ENCODE data around the gene SPAG5. TPM values are rescaled to one million over a fixed set of nuclear protein-coding genes. Genes with fewer than 3 reads are reported as not detected.

The SPAG5 gene
- total RNA-seq, 1 donor from 2014 or later: 15.8 TPM

GRCh38 chr17:28624148-28624547, 25.3 kb upstream of the SPAG5 start:
- peaks cover 85% of the 10 kb centered on the region for H3K36me3 Mint-ChIP-seq (ENCODE audit: low read depth)
- no peak overlapping the region for H3K4me3 Mint-ChIP-seq
- H3K27me3 Mint-ChIP-seq: no peaks in the 10 kb centered on the region

DNA sequence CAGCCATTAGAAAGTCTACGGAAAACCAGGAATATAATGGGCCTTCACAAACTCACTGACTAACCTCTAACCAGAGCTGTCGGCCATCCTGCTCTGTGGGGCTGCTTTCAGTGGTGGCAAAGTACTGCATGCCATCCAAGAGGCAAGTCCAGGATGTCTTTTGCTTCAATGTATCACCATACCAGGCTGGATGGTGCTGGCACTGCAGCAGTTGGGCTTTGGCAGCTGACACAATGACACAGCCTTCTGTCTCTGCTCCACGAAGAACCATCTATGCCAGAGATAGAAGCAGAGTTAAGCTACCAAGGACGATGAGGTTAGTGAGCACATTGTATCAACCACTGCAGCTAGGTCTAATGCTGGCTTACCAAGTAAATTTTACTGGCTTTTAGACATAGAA, 24.9 kb upstream of the SPAG5 start:
- H3K9me3 Mint-ChIP-seq: no peaks in the 10 kb centered on the region
- intact Hi-C loops (cut with micrococcal nuclease): no loop called here
- no peaks in the 10 kb centered on the region for H3K4me1 Mint-ChIP-seq
- TF ChIP-seq, protein P1, sequence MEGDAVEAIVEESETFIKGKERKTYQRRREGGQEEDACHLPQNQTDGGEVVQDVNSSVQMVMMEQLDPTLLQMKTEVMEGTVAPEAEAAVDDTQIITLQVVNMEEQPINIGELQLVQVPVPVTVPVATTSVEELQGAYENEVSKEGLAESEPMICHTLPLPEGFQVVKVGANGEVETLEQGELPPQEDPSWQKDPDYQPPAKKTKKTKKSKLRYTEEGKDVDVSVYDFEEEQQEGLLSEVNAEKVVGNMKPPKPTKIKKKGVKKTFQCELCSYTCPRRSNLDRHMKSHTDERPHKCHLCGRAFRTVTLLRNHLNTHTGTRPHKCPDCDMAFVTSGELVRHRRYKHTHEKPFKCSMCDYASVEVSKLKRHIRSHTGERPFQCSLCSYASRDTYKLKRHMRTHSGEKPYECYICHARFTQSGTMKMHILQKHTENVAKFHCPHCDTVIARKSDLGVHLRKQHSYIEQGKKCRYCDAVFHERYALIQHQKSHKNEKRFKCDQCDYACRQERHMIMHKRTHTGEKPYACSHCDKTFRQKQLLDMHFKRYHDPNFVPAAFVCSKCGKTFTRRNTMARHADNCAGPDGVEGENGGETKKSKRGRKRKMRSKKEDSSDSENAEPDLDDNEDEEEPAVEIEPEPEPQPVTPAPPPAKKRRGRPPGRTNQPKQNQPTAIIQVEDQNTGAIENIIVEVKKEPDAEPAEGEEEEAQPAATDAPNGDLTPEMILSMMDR (IDR thresholded peaks at IDR 0.05): no peak
- DNase-seq (no peak), ATAC-seq (ENCODE audit: low read depth) (no peak)
- ChIA-PET CTCF (interaction anchor here (0.8 kb wide), 1 partner anchor 1683 kb away, joined by 5 read pairs; no protein-coding TSS in a partner anchor), POLR2A (no interaction called here)
- peaks cover 89% of the 10 kb centered on the region for H3K36me3 Mint-ChIP-seq (ENCODE audit: low read depth)
- H3K27me3 Mint-ChIP-seq: no peaks in the 10 kb centered on the region
- H3K27ac Mint-ChIP-seq: no peak overlapping the region
- H3K4me3 Mint-ChIP-seq: no peak overlapping the region

More at GRCh38 chr17:28624148-28624547, 25.3 kb upstream of the SPAG5 start:
- ATAC-seq (ENCODE audit: low read depth): no peak
- no peaks in the 10 kb centered on the region for H3K9me3 Mint-ChIP-seq
- POLR2A ChIA-PET: no interaction called here
- intact Hi-C loops (cut with micrococcal nuclease): no loop called here
- CTCF ChIA-PET: interaction anchor here (0.8 kb wide), 1 partner anchor 1683 kb away, joined by 5 read pairs; no protein-coding TSS in a partner anchor
- no peaks in the 10 kb centered on the region for H3K4me1 Mint-ChIP-seq
- no peak for DNase-seq
- no peak overlapping the region for H3K27ac Mint-ChIP-seq
- TF ChIP-seq, protein P1 (IDR thresholded peaks at IDR 0.05): no peak

DNA sequence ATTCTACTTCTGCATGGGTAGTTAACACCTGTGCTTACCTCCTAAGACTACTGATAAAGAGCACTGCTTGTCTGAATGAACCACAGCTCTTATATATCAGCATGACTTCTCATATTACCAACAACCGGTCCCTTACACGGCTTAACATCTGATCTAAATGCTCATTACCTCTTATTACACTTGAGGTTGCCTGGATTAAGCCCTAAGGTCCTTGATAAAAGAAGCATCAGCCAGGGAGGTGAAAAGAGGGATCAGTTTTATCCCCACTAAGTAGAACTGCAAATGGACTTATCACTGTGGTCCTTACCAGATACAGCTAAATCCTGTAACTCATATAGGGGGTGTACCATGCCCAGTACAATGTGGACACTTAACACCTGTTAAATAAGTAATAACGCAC, 23.4 kb upstream of the SPAG5 start:
- no peaks in the 10 kb centered on the region for H3K27me3 Mint-ChIP-seq
- intact Hi-C loops (cut with micrococcal nuclease): no loop called here
- H3K4me3 Mint-ChIP-seq: no peak overlapping the region
- CTCF ChIA-PET: no interaction called here
- H3K9me3 Mint-ChIP-seq: no peaks in the 10 kb centered on the region
- H3K4me1 Mint-ChIP-seq: no peaks in the 10 kb centered on the region
- no peak overlapping the region for H3K27ac Mint-ChIP-seq
- DNase-seq (no peak), ATAC-seq (ENCODE audit: low read depth) (no peak)
- TF ChIP-seq, protein P1 (IDR thresholded peaks at IDR 0.05): no peak
- H3K36me3 Mint-ChIP-seq (ENCODE audit: low read depth): peaks cover 90% of the 10 kb centered on the region
- POLR2A ChIA-PET: interaction anchor here (0.7 to 1.5 kb wide), 2 partner anchors 21 to 69 kb away, joined by 5 to 6 read pairs; no protein-coding TSS in a partner anchor

DNA sequence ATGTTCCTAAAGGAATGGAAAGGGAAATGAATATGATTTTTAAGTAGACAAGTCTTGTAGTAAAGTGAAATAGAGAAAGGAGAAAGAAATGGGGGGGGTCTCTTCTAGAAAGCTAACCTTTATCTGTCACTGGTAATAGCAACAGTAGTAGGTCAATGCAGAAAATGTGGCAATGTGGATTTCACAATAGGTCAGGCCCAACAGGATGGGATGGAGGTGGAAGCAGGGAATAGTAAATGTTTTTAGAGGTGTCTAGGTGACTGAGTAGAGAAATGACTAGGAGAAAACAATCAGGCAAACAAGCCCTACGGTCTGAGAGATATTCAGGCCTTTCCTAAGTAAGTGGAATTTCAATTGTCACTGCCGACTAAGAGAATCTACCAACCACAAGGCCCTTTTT, 21.2 kb upstream of the SPAG5 start:
- H3K9me3 Mint-ChIP-seq: no peaks in the 10 kb centered on the region
- ChIA-PET POLR2A (interaction anchor here (0.7 kb wide), 1 partner anchor 24 kb away, joined by 4 read pairs; no protein-coding TSS in a partner anchor), CTCF (interaction anchor here (1.3 kb wide), 1 partner anchor 7 kb away, joined by 4 read pairs; no protein-coding TSS in a partner anchor)
- peaks cover 96% of the 10 kb centered on the region for H3K36me3 Mint-ChIP-seq (ENCODE audit: low read depth)
- H3K4me1 Mint-ChIP-seq: peaks cover 13% of the 10 kb centered on the region
- intact Hi-C loops (cut with micrococcal nuclease): no loop called here
- no peak overlapping the region for H3K27ac Mint-ChIP-seq
- no peaks in the 10 kb centered on the region for H3K27me3 Mint-ChIP-seq
- TF ChIP-seq, protein P1 (IDR thresholded peaks at IDR 0.05): no peak
- DNase-seq: no peak
- H3K4me3 Mint-ChIP-seq: no peak overlapping the region
- no peak for ATAC-seq (ENCODE audit: low read depth)

- Mint-ChIP-seq H3K27me3 (no peaks in the 10 kb centered on the region), H3K4me3 (no peak overlapping the region), H3K27ac (no peak overlapping the region), H3K36me3 (ENCODE audit: low read depth) (peaks cover 94% of the 10 kb centered on the region), H3K9me3 (no peaks in the 10 kb centered on the region), H3K4me1 (peaks cover 25% of the 10 kb centered on the region)
- intact Hi-C loops (cut with micrococcal nuclease): no loop called here
- no peak for DNase-seq
- ChIA-PET POLR2A (interaction anchor here (0.5 to 1.0 kb wide), 2 partner anchors 10 to 50 kb away, joined by 3 read pairs; no protein-coding TSS in a partner anchor), CTCF (interaction anchor here (2.0 kb wide), 1 partner anchor 123 kb away, joined by 9 read pairs; no protein-coding TSS in a partner anchor)
- no peak for ATAC-seq (ENCODE audit: low read depth)
- TF ChIP-seq, protein P1 (IDR thresholded peaks at IDR 0.05): no peak
Measured at GRCh38 chr17:28618464-28618863, 19.6 kb upstream of the SPAG5 start.

Measured in activated B cell treated with CpG ODN at 0.5 μM for 24 hours (primary cell).